ENCODE data around the gene KRTAP17-1. TPM values are rescaled to one million over a fixed set of nuclear protein-coding genes. Genes with fewer than 3 reads are reported as not detected.
"Not testable (repeated sequence)": the region's sequence is repeated elsewhere in the genome, so short reads cannot be mapped to it uniquely, and the experiment has no call there.

Gene KRTAP17-1, protein sequence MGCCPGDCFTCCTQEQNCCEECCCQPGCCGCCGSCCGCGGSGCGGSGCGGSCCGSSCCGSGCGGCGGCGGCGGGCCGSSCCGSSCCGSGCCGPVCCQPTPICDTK
- total RNA-seq, result not detected
- long read RNA-seq, result 0 reads

GRCh38 chr17:41315204-41315794, at the start of gene KRTAP17-1:
KRTAP17-1 (minus strand) TSS chr17:41315710; CDS start chr17:41315650, 60 bp downstream.
- ATAC-seq, result no peak
- no peak for DNase-seq
- intact Hi-C loops (cut with DNase I), result no loop called here

GRCh38 chr17:41363881-41364280, 48.4 kb upstream of the KRTAP17-1 start:
- intact Hi-C loops (cut with DNase I), result no loop called here
- DNase-seq, result no peak
- no peak for ATAC-seq

DNA sequence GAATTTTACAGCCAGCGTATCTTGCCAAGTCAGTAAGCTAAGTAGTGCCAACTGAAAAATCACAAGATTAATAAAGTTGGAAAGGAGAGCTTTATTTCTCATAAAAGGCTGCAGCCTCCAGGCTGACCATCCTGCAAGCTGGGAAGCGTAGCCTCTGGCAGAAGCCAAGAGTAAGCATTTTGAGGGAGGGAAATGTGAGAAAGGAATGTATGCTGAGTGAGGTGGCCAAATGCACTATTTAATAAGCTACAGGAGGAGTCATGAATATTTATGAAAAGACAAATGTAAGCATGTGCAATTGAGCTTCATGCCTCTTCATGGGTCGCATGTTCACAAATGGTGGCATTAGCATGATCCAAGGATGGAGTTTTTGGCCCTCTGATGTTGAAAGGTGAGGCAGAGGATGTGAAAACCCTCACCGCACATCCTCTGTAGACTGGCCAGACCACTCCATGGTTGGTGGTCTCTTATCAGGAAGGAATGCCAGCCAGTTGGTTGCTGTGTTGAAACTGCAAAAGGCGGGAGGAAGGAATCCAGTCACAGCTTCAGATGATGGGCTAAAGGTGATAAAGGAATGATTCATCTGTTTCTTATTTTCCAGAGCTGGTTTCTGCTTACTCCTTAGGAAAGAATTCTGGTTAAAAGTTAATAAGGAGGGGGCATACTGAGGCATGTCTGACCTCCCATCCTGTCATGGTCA, 44.9 kb upstream of the KRTAP17-1 start:
- ATAC-seq, result peak in 1 of 2 donors; percentile 53
- intact Hi-C loops (cut with DNase I), result no loop called here
- no peak for DNase-seq

DNA sequence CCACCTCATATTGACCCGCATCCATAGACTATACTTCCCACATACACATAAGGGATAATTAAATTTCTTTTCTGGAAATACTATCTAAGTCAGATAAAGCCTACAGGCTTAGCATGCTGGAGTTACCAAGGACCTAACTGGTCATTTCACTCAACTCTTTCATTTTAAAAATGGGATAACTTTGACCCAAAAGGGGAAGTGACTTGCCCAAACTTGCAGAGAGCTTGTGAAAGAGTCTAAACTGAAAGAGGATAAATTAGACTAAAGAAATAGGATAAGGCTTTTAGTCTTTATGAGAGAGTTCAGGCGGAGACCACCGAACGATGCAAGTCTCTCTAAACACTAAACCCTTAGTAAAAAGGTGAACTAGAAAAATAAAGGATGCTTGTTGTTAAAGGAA, 39.0 kb upstream of the KRTAP17-1 start:
- intact Hi-C loops (cut with DNase I), result no loop called here
- ATAC-seq, result no peak
- DNase-seq, result no peak

DNA sequence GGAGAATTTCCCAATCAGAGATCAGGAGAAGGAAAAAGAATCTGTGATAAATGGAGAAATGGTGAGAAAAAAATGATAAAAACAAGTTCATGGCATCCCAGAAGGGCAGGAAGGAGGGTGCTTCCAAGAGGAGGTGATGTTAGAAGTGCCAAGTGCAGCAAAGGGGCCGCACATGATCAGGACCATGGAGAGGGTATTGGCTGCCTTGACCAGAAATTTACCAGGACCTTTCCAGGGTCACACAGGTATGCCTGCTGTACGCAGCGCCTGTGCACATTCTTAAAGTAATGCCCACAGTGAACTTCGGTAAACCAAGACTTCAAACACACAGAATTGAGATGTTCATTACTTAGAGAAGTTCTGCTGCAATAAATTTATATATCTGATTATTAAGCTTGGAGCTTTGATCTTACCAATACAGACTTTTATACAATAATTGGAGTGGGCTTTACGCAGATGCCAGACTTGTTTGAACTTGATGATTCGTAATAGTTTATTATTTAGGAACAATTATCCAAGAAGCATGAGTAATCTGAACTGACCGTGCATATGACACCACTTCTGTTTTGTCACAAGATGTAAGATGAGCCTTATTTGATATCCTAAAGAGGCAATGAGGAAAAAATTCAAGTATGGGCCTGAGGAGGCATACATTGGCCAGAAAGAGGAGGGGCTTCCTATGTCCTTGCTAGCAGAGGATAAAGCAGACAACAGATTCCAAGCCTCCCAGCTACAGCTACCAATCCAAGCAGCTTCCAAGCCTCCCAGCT, 37.3 kb upstream of the KRTAP17-1 start:
- DNase-seq, result no peak
- intact Hi-C loops (cut with DNase I), result no loop called here
- ATAC-seq, result no peak

- ATAC-seq (no peak), DNase-seq (no peak)
- intact Hi-C loops (cut with DNase I), result no loop called here
Observed at GRCh38 chr17:41351177-41351576, 35.7 kb upstream of the KRTAP17-1 start.

GRCh38 chr17:41350381-41350878, 34.9 kb upstream of the KRTAP17-1 start, which contains the start of gene KRT33A:
KRT33A (minus strand) TSS chr17:41350828; CDS start chr17:41350767, 61 bp downstream.
- ATAC-seq; DNase-seq; intact Hi-C loops (cut with DNase I): not testable (repeated sequence)

DNA sequence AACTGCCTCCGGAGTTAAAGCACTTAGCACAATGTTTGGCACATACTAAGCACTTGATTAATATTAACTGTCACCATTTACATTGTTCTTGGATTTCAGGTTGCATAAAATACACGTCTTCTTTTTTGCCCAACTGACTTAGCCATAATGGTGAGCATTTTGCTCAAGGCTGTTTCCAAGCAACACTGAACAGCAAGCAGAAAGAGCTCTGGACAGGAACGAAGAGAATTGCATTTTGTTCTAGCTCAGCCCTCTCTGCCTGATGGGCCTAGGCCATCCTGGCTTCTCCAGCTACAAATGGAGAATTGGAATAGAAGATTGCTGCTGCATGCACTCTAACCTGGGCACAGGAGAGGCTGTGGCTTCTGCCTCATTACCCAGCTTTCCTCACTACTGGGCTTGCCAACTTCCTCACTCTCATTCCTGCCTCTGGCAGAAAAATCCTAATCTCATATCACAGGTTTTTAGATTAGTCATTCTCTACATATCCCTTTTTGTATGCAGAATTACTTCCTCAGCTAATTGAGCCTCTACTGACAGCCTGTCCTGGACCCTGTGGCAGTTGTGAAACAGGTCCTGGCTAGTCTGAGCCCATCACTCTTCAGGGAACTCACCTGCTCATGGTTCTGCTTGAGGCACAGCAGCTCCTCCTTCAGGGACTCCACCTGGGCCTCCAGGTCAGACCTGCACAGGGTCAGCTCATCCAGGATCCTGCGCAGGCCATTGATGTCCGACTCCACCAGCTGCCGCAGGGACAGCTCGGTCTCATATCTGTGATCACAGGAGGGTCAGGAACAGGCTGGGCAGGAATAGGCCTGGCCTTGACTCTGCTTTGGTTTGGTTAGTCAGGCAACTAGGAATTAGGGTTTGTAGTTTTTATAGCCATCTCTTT, 32.6 kb upstream of the KRTAP17-1 start:
- DNase-seq (no peak), ATAC-seq (no peak)
- intact Hi-C loops (cut with DNase I), result no loop called here

DNA sequence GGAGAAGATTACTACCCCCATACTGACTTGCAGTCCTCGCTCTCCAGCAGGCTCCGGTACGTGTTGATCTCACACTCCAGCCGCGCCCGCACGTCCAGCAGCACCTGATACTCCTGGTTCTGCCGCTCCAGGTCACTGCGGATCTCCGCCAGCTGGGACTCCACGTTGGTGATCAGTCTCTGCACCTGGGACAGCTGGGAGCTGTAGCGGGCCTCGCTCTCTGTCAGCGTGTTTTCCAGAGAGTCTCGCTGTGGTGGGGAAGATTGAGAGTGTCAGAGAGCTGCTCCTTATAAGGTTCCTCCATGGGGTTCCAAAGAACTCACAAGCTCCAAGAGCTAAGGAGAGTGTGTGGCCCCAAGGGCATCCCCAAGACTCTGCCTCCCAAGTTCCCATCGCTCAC, 30.9 kb upstream of the KRTAP17-1 start:
- DNase-seq; ATAC-seq; intact Hi-C loops (cut with DNase I): not testable (repeated sequence)

DNA sequence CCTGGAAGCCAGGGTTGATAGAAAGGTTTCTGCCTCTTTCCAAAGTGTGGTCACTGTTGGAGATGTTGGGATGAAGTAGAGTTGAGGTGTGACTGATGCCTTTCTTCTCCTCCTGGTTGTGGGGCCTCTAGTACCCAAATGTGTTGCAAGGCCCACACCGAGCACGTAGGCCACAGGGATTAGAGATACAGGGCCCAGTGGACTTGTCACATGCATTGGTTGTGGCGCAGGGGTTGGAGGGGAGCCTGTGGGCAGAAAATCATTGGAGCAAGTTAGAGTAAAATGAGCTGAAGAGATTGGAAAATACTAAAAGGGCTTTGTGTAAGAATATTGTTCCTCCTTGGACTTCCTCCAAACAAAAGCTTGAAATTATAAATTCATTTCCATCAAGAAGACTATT, 30.5 kb upstream of the KRTAP17-1 start:
- intact Hi-C loops (cut with DNase I), result no loop called here
- ATAC-seq, result no peak
- DNase-seq, result no peak

GRCh38 chr17:41343029-41343428, 27.5 kb upstream of the KRTAP17-1 start:
- ATAC-seq, result no peak
- DNase-seq, result no peak
- intact Hi-C loops (cut with DNase I), result no loop called here

GRCh38 chr17:41340934-41341861, 25.7 kb upstream of the KRTAP17-1 start:
- DNase-seq, result no peak
- intact Hi-C loops (cut with DNase I), result no loop called here

GRCh38 chr17:41340494-41340893, 25.0 kb upstream of the KRTAP17-1 start:
- ATAC-seq (no peak), DNase-seq (no peak)
- intact Hi-C loops (cut with DNase I), result no loop called here

More at GRCh38 chr17:41340934-41341861, 25.7 kb upstream of the KRTAP17-1 start:
- ATAC-seq, result no peak

DNA sequence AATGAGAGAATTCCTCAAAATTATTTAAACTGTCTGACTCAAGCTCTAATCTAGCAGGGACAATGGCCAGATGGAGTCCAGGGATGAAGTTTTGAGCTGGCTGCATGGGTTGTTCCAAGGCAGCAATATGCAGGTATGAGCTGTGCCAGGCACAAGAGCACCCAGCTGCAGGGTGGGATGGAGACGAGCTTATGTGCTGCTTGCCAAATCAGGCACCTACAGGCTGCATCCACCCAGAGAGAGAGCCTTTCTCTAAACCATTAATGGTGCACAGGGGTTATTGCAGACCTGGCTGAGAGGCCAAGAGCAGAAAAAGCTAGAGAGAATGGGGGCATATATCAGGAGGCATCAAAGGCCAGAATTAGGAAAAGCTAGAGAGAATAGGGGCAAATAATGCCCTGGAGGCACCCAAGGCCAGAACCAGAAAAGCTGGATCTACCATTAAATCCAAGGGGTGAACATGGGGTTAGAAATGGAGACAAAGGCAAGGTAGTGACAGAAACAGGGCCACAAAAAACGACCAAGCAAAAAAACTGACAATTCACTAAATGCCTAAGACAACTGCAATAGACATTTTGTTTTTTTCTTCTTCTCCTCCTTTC, 24.2 kb upstream of the KRTAP17-1 start:
- ATAC-seq, result no peak
- intact Hi-C loops (cut with DNase I), result no loop called here
- DNase-seq, result no peak

DNA sequence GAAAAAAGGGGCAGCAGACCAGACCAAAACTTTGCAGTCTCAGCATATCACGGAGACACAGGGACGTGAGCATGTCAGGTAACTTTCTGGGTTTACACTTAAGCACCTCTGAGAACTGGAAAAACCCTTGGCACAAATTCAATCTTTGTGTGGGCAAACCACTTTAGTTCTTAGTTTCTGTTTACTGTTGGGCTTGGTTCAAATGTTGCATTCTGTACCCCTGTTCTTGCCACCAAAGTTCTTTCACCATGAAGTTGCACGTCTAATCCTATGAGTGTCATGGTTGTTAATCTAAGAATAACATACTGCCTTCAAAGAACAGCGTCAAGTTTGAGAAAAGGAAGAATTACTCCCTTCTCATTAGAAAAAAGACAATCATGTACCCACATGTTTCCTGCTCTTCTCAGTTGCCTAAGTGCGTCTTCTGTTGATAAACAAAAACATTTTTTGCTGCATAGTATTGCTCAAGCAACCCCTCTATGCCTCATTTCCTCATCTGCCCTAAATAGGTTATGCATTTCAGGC, 23.5 kb upstream of the KRTAP17-1 start:
- intact Hi-C loops (cut with DNase I), result no loop called here
- no peak for DNase-seq
- peak in 1 of 2 donors; percentile 38 for ATAC-seq

DNA sequence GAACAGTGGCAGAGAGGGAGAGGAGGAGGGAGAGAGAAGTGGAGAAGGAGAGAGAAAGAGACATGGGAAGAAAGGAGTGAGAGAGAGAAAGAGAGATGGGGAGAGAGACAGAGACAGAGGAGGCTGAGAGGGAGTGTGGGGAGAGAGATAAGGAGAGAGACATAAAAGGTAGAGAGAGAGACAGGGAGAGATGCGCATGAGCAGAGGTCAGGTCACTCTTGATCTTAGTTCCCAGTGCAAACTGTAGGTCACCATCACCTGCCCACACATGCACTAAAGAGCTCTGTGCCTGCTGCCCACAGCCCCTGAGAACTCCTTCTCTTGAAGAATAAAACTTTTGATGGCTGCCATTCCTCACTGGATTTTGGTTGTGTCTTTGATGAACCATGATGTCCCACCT, 20.2 kb upstream of the KRTAP17-1 start:
- ATAC-seq (no peak), DNase-seq (no peak)
- intact Hi-C loops (cut with DNase I), result no loop called here

Data from left cardiac atrium (tissue), 4 donors.